Measurements from ENCODE around the gene RPL29.

Gene RPL29

GRCh38 chr3:52040600-52040999, 44.9 kb upstream of the RPL29 start:
- ChIA-PET CTCF (no interaction called here), POLR2A (no interaction called here)
- TF ChIP-seq FOXM1 (IDR thresholded peaks at IDR 0.05; ENCODE audit: borderline replicate concordance): no peak
- no peak for TF ChIP-seq TARDBP (IDR thresholded peaks at IDR 0.05)
- TF ChIP-seq ELF4 (IDR thresholded peaks at IDR 0.05): no peak
- DNase-seq (ENCODE audit: extremely low spot score): no peak

GRCh38 chr3:52039846-52040245, 44.2 kb upstream of the RPL29 start:
- ChIA-PET CTCF (no interaction called here), POLR2A (no interaction called here)
- no peak for TF ChIP-seq TARDBP (IDR thresholded peaks at IDR 0.05)
- TF ChIP-seq FOXA1 (IDR thresholded peaks at IDR 0.05): no peak
- TF ChIP-seq CTBP1 (IDR thresholded peaks at IDR 0.05; ENCODE audit: borderline replicate concordance): no peak
- TF ChIP-seq BHLHE40 (IDR thresholded peaks at IDR 0.05; ENCODE audit: borderline replicate concordance): no peak
- TF ChIP-seq NFRKB (IDR thresholded peaks at IDR 0.05): no peak
- TF ChIP-seq ELF4 (IDR thresholded peaks at IDR 0.05): no peak
- TF ChIP-seq FOXM1 (IDR thresholded peaks at IDR 0.05; ENCODE audit: borderline replicate concordance): no peak
- DNase-seq (ENCODE audit: extremely low spot score): no peak

- ChIA-PET CTCF (no interaction called here), POLR2A (no interaction called here)
- TF ChIP-seq ZNF384 (IDR thresholded peaks at IDR 0.05): no peak
- no peak for TF ChIP-seq BHLHE40 (IDR thresholded peaks at IDR 0.05; ENCODE audit: borderline replicate concordance)
- no peak for TF ChIP-seq LEF1 (IDR thresholded peaks at IDR 0.05; ENCODE audit: borderline replicate concordance)
- no peak for TF ChIP-seq L3MBTL2 (conservative IDR thresholded peaks at IDR 0.05)
- DNase-seq (ENCODE audit: extremely low spot score): no peak
These were observed 43.7 kb upstream of the RPL29 start for GRCh38 chr3:52039426-52039825.

GRCh38 chr3:52038227-52038626, 42.5 kb upstream of the RPL29 start:
- POLR2A ChIA-PET: no interaction called here
- TF ChIP-seq SP1 (IDR thresholded peaks at IDR 0.05) (no peak), FOXA1 (IDR thresholded peaks at IDR 0.05) (no peak), NFRKB (IDR thresholded peaks at IDR 0.05) (no peak), HDGF (IDR thresholded peaks at IDR 0.05; ENCODE audit: borderline replicate concordance) (no peak), TARDBP (IDR thresholded peaks at IDR 0.05) (no peak), BHLHE40 (IDR thresholded peaks at IDR 0.05; ENCODE audit: borderline replicate concordance) (no peak), PKNOX1 (IDR thresholded peaks at IDR 0.05) (no peak), LEF1 (IDR thresholded peaks at IDR 0.05; ENCODE audit: borderline replicate concordance) (no peak), CTBP1 (IDR thresholded peaks at IDR 0.05; ENCODE audit: borderline replicate concordance) (no peak), ELF4 (IDR thresholded peaks at IDR 0.05) (no peak), SUZ12 (IDR thresholded peaks at IDR 0.05) (no peak), ZNF384 (IDR thresholded peaks at IDR 0.05) (no peak), ARNT (IDR thresholded peaks at IDR 0.05) (no peak)
- no peak for DNase-seq (ENCODE audit: extremely low spot score)
- CTCF ChIA-PET: interaction anchor here (0.7 kb wide), 1 partner anchor 19 kb away, joined by 3 read pairs; the partner anchor contains the start of gene DUSP7

GRCh38 chr3:52037291-52037690, 41.6 kb upstream of the RPL29 start:
- ChIA-PET CTCF (interaction anchor here (0.7 kb wide), 1 partner anchor 20 kb away, joined by 3 read pairs; the partner anchor contains the start of gene DUSP7), POLR2A (no interaction called here)
- DNase-seq (ENCODE audit: extremely low spot score): no peak
- TF ChIP-seq FOXM1 (IDR thresholded peaks at IDR 0.05; ENCODE audit: borderline replicate concordance): no peak
- TF ChIP-seq FOXK2 (IDR thresholded peaks at IDR 0.05): no peak
- no peak for TF ChIP-seq BHLHE40 (IDR thresholded peaks at IDR 0.05; ENCODE audit: borderline replicate concordance)
- no peak for TF ChIP-seq LEF1 (IDR thresholded peaks at IDR 0.05; ENCODE audit: borderline replicate concordance)
- TF ChIP-seq HDGF (IDR thresholded peaks at IDR 0.05; ENCODE audit: borderline replicate concordance): no peak
- no peak for TF ChIP-seq CTBP1 (IDR thresholded peaks at IDR 0.05; ENCODE audit: borderline replicate concordance)
- TF ChIP-seq ARNT (IDR thresholded peaks at IDR 0.05): no peak
- TF ChIP-seq TARDBP (IDR thresholded peaks at IDR 0.05): no peak
- no peak for TF ChIP-seq NFRKB (IDR thresholded peaks at IDR 0.05)
- TF ChIP-seq ELF4 (IDR thresholded peaks at IDR 0.05): no peak
- no peak for TF ChIP-seq ZNF384 (IDR thresholded peaks at IDR 0.05)
- no peak for TF ChIP-seq SUZ12 (IDR thresholded peaks at IDR 0.05)
- no peak for TF ChIP-seq FOXA1 (IDR thresholded peaks at IDR 0.05)
- no peak for TF ChIP-seq L3MBTL2 (conservative IDR thresholded peaks at IDR 0.05)
- TF ChIP-seq SP1 (IDR thresholded peaks at IDR 0.05): no peak
- TF ChIP-seq PKNOX1 (IDR thresholded peaks at IDR 0.05): no peak

GRCh38 chr3:52036829-52037228, 41.1 kb upstream of the RPL29 start:
- DNase-seq (ENCODE audit: extremely low spot score): no peak
- ChIA-PET CTCF (interaction anchor here (0.7 to 1.1 kb wide), 2 partner anchors 32 to 108 kb away, joined by 4 to 6 read pairs; no protein-coding TSS in a partner anchor), POLR2A (no interaction called here)
- TF ChIP-seq BHLHE40 (IDR thresholded peaks at IDR 0.05; ENCODE audit: borderline replicate concordance) (no peak), LEF1 (IDR thresholded peaks at IDR 0.05; ENCODE audit: borderline replicate concordance) (no peak), PKNOX1 (IDR thresholded peaks at IDR 0.05) (no peak), TARDBP (IDR thresholded peaks at IDR 0.05) (no peak), ELF4 (IDR thresholded peaks at IDR 0.05) (no peak), L3MBTL2 (conservative IDR thresholded peaks at IDR 0.05) (no peak), ARNT (IDR thresholded peaks at IDR 0.05) (no peak), NFRKB (IDR thresholded peaks at IDR 0.05) (no peak), CTBP1 (IDR thresholded peaks at IDR 0.05; ENCODE audit: borderline replicate concordance) (no peak), FOXA1 (IDR thresholded peaks at IDR 0.05) (no peak), ZNF384 (IDR thresholded peaks at IDR 0.05) (no peak), FOXK2 (IDR thresholded peaks at IDR 0.05) (no peak), SUZ12 (IDR thresholded peaks at IDR 0.05) (no peak), SP1 (IDR thresholded peaks at IDR 0.05) (no peak), FOXM1 (IDR thresholded peaks at IDR 0.05; ENCODE audit: borderline replicate concordance) (no peak), HDGF (IDR thresholded peaks at IDR 0.05; ENCODE audit: borderline replicate concordance) (no peak)
